DOHH2 (cell line): ENCODE measurements around the gene SLC26A6.

Experiments used
- H3F3A ChIP-seq: fragments of 200-600 bp; sonication (generic), shearing (Covaris generic); 2 replicates; pipeline ENCODE4 v1.6.0; 2016; ENCODE audit warnings: antibody characterized with exemption, mild to moderate bottlenecking; ENCODE audit not compliant: control insufficient read depth, insufficient read depth
- H3K27ac ChIP-seq: fragments of 200-600 bp; sonication (generic); 2 replicates; pipeline ENCODE4 v1.5.1; 2014; ENCODE audit warnings: low read depth, mild to moderate bottlenecking, low read length, moderate library complexity
- H3K27me3 ChIP-seq: fragments of 200-600 bp; sonication (generic); 2 replicates; pipeline ENCODE4 v1.6.1; 2014; ENCODE audit warnings: mild to moderate bottlenecking, low read length, mixed read lengths; ENCODE audit not compliant: control insufficient read depth
- H3K36me3 ChIP-seq: fragments of 200-600 bp; sonication (generic); 2 replicates; pipeline ENCODE4 v1.6.1; 2014; ENCODE audit warnings: mild to moderate bottlenecking, low read length, moderate library complexity, mixed read lengths; ENCODE audit not compliant: control insufficient read depth
- H3K4me1 ChIP-seq: fragments of 200-600 bp; sonication (generic); 2 replicates; pipeline ENCODE4 v1.6.1; 2014; ENCODE audit warnings: mild to moderate bottlenecking, low read length, mixed read lengths; ENCODE audit not compliant: control insufficient read depth
- H3K4me2 ChIP-seq: fragments of 200-600 bp; sonication (generic); 2 replicates; pipeline ENCODE4 v1.6.0; 2014; ENCODE audit warnings: mild to moderate bottlenecking, low read length, moderate library complexity
- H3K4me3 ChIP-seq: fragments of 200-600 bp; sonication (generic); 2 replicates; pipeline ENCODE4 v1.5.1; 2014; ENCODE audit warnings: mild to moderate bottlenecking, low read length, mixed read lengths
- H3K79me2 ChIP-seq: fragments of 200-600 bp; sonication (generic); 2 replicates; pipeline ENCODE4 v1.6.1; 2014; ENCODE audit warnings: mild to moderate bottlenecking, low read length, mixed read lengths; ENCODE audit not compliant: control insufficient read depth
- H3K9me2 ChIP-seq: fragments of 200-600 bp; sonication (generic); replicated peaks from 2 replicates; pipeline ENCODE4 v1.6.1; 2014; ENCODE audit warnings: mild to moderate bottlenecking, low read length, mixed read lengths; ENCODE audit not compliant: control insufficient read depth
- H3K9me3 ChIP-seq: fragments of 200-600 bp; sonication (generic); 2 replicates; pipeline ENCODE4 v1.6.1; 2014; ENCODE audit warnings: antibody characterized with exemption, low read length, mixed read lengths; ENCODE audit not compliant: control insufficient read depth, insufficient read depth
- H4K20me1 ChIP-seq: fragments of 200-600 bp; sonication (generic); 2 replicates; pipeline ENCODE4 v1.6.0; 2014; ENCODE audit warnings: low read depth, mild to moderate bottlenecking, antibody characterized with exemption, low read length, moderate library complexity; ENCODE audit not compliant: control insufficient read depth, insufficient read depth
- EZH2phosphoT487 ChIP-seq: fragments of 200-600 bp; sonication (generic); IDR thresholded peaks from 2 replicates; pipeline ENCODE4 v1.6.1; 2017; ENCODE audit warnings: borderline replicate concordance, mild to moderate bottlenecking, antibody characterized with exemption, low read length, moderate library complexity, mixed read lengths
- TF ChIP-seq, protein P1 (sequence below): fragments of 200-600 bp; sonication (generic); IDR thresholded peaks from one replicate; pipeline ENCODE4 v1.5.1; 2014; ENCODE audit warnings: antibody characterized with exemption, mild to moderate bottlenecking, low read depth, low read length; ENCODE audit not compliant: poor library complexity, severe bottlenecking

SLC26A6 gene

DNA sequence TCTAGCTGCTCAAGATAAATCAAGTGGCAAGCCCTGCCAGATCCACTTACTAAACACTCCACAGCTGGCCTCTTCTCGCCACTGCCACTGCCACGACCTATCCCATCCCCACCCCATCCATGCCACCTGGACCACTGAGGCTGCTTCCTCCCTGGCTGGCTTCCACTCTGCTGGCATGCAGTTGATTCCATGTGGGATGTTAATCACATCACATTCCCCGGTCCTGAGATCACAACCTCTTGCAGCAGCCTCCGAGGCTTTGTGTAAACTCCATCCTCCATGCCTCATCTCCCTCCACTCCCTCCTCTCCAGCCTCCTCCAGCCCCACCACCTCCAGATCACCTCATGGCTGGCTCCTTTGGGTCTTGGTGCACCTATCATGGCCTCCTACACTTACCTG is 42.8 kb upstream of the SLC26A6 start:
- Histone ChIP-seq H3K9me3 (no peaks in the 10 kb centered on the region), H3K27ac (no peak overlapping the region), H3K9me2 (no peaks in the 10 kb centered on the region), H3K36me3 (peaks cover 75% of the 10 kb centered on the region), H3K79me2 (no peaks in the 10 kb centered on the region; the same call in 1 of the 2 replicates), H4K20me1 (no peaks in the 10 kb centered on the region), H3K27me3 (no peaks in the 10 kb centered on the region), H3K4me3 (no peak overlapping the region), H3K4me1 (peaks cover 20% of the 10 kb centered on the region), H3K4me2 (no peak overlapping the region), H3F3A (no peaks in the 10 kb centered on the region)
- TF ChIP-seq, protein P1, sequence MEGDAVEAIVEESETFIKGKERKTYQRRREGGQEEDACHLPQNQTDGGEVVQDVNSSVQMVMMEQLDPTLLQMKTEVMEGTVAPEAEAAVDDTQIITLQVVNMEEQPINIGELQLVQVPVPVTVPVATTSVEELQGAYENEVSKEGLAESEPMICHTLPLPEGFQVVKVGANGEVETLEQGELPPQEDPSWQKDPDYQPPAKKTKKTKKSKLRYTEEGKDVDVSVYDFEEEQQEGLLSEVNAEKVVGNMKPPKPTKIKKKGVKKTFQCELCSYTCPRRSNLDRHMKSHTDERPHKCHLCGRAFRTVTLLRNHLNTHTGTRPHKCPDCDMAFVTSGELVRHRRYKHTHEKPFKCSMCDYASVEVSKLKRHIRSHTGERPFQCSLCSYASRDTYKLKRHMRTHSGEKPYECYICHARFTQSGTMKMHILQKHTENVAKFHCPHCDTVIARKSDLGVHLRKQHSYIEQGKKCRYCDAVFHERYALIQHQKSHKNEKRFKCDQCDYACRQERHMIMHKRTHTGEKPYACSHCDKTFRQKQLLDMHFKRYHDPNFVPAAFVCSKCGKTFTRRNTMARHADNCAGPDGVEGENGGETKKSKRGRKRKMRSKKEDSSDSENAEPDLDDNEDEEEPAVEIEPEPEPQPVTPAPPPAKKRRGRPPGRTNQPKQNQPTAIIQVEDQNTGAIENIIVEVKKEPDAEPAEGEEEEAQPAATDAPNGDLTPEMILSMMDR, result no peak
- TF ChIP-seq EZH2phosphoT487, result no peak

DNA sequence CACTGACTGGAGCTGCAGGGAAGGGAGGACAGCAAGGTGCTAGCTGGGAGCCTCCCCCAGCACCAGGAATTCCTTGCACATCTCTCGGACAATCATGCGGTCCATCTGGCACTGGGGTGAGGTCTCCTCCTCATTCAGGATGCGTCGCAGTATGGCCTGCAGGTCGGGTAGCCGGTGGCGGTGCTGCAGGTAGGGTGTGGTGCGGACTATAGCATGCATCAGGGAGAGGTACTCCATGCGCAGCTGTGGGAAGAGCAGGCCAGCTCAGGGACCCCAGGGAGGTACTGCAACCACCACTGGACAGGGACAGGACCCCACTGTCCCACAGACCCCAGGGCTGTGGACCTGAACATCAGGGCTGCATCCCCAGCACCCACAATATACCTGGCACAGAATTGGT is 39.2 kb upstream of the SLC26A6 start:
- H3K4me2 ChIP-seq, result no peak overlapping the region
- H3K27me3 ChIP-seq, result no peaks in the 10 kb centered on the region
- H3K4me1 ChIP-seq, result peaks cover 11% of the 10 kb centered on the region
- no peaks in the 10 kb centered on the region for H3K79me2 ChIP-seq
- H3K4me3 ChIP-seq, result no peak overlapping the region
- TF ChIP-seq EZH2phosphoT487, result no peak
- TF ChIP-seq, protein P1, result no peak
- H3K36me3 ChIP-seq, result peaks cover 55% of the 10 kb centered on the region
- H3K9me3 ChIP-seq, result no peaks in the 10 kb centered on the region
- no peaks in the 10 kb centered on the region for H4K20me1 ChIP-seq
- no peaks in the 10 kb centered on the region for H3F3A ChIP-seq
- H3K9me2 ChIP-seq, result no peaks in the 10 kb centered on the region
- H3K27ac ChIP-seq, result no peak overlapping the region

DNA sequence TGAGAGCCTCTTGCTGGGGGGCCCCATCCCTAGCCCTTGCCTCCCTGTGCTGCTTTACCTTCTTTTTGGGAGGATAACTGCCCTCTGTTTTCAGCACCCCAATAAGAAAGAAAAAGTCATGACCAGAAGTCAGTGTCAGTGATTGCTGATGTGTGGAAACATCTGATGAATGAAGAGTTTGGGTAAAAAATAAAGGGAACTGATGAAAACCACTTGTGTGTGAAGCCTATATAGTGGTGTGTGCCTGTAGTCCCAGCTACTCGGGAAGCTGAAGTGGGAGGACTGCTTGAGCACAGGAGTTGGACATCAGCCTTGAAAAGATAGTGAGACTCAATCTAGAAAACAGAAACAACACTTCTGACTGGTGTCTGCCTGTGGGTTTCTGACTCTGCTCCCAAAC is 37.3 kb upstream of the SLC26A6 start:
- H4K20me1 ChIP-seq, result no peaks in the 10 kb centered on the region
- H3K4me1 ChIP-seq, result peaks cover 9% of the 10 kb centered on the region
- H3K9me3 ChIP-seq, result no peaks in the 10 kb centered on the region
- no peaks in the 10 kb centered on the region for H3K27me3 ChIP-seq
- TF ChIP-seq, protein P1, result no peak
- TF ChIP-seq EZH2phosphoT487, result no peak
- no peaks in the 10 kb centered on the region; the same call in 1 of the 2 replicates for H3F3A ChIP-seq
- no peak overlapping the region for H3K4me3 ChIP-seq
- H3K27ac ChIP-seq, result no peak overlapping the region
- H3K36me3 ChIP-seq, result peaks cover 35% of the 10 kb centered on the region
- no peak overlapping the region for H3K4me2 ChIP-seq
- no peaks in the 10 kb centered on the region for H3K79me2 ChIP-seq
- no peaks in the 10 kb centered on the region for H3K9me2 ChIP-seq
